K562 (cell line): ENCODE data around the gene SMIM10. TPM values are rescaled to one million over a fixed set of nuclear protein-coding genes. Genes with fewer than 3 reads are reported as not detected.
"Not testable (repeated sequence)": the region's sequence is repeated elsewhere in the genome, so short reads cannot be mapped to it uniquely, and the experiment has no call there.

Experiments used
- ATAC-seq: fragments of 200-7000 bp; cut with Tn5 transposase; 3 replicates; pipeline ENCODE4 v1.9.1; 2020; ENCODE audit warnings: moderate library complexity
- BruUV-seq: library from RNA; stranded (reverse); fragments of 400-500 nt; replicated peaks from 2 replicates; lab custom pipeline; 2021; lab: Mats Ljungman, UMichigan
- CTCF ChIA-PET: fragments of 300-600 bp; formaldehyde crosslinking; extraction: SDS; loops from one replicate; lab custom pipeline; 2021; ENCODE audit warnings: low intra/inter-chr PET ratio; lab: Yijun Ruan, JAX
- POLR2A ChIA-PET: fragments of 300-600, 350-650 bp; sonication (Branson Sonifier 250); formaldehyde crosslinking; extraction: SDS; loops from one replicate; lab custom pipeline; 2021; ENCODE audit warnings: antibody characterized with exemption, inconsistent platforms; lab: Yijun Ruan, JAX
- DNase-seq, 4 experiments: peaks; one replicate each; pipeline versions ENCODE4 v3.0.0 to v3.0.0-alpha.2; 2011 to 2018; ENCODE audit warnings: low spot score in 3 of 4, mixed read lengths in 3 of 4; ENCODE audit errors: extremely low read depth in 1 of 4
- FAIRE-seq: peaks from 2 replicates; lab custom pipeline; 2011; peaks lifted over from hg19 to GRCh38; lab: Jason Lieb, UNC
- H2AFZ ChIP-seq: 2 replicates; pipeline ENCODE4 v1.6.0; 2011; ENCODE audit warnings: low read depth, low read length, control low read depth, inconsistent platforms
- H3K27ac ChIP-seq: fragments of 200-600 bp; 3 replicates; pipeline ENCODE4 v1.8.0; 2011; ENCODE audit warnings: low read depth, mild to moderate bottlenecking, control low read depth, inconsistent platforms, low read length, moderate library complexity, mixed read lengths; ENCODE audit errors: extremely low read depth
- H3K27me3 ChIP-seq, 2 experiments: fragments of 300-600 bp in 1 of 2; 2 replicates in 1 of 2; 3 replicates in 1 of 2; pipeline versions ENCODE4 v1.6.0 to v1.8.0; 2011; ENCODE audit warnings: inconsistent platforms in 2 of 2, low read length in 2 of 2, mild to moderate bottlenecking in 1 of 2, mixed read lengths in 1 of 2, moderate library complexity in 1 of 2; ENCODE audit not compliant: control insufficient read depth in 2 of 2, insufficient read depth in 2 of 2
- H3K36me3 ChIP-seq: fragments of 300-600 bp; 3 replicates; pipeline ENCODE4 v1.8.0; 2011; ENCODE audit warnings: mild to moderate bottlenecking, low read length, inconsistent platforms; ENCODE audit not compliant: control insufficient read depth, insufficient read depth
- H3K4me1 ChIP-seq, 2 experiments: fragments of 200-600 bp in 1 of 2; replicated peaks in 1 of 2; 2 replicates in 1 of 2; 3 replicates in 1 of 2; pipeline versions ENCODE4 v1.5.1 to v1.8.0; 2011; ENCODE audit warnings: inconsistent platforms in 2 of 2, low read length in 2 of 2, mild to moderate bottlenecking in 1 of 2, mixed read lengths in 1 of 2, moderate library complexity in 1 of 2; ENCODE audit not compliant: control insufficient read depth in 2 of 2, insufficient read depth in 2 of 2
- H3K4me2 ChIP-seq: 2 replicates; pipeline ENCODE4 v1.6.1; 2011; ENCODE audit warnings: low read length, control low read depth, inconsistent platforms, mixed read lengths; ENCODE audit not compliant: insufficient read depth
- H3K4me3 ChIP-seq: fragments of 200-600 bp; sonication (generic), shearing (Covaris generic); 2 replicates; pipeline ENCODE4 v1.5.1; 2016; ENCODE audit warnings: control low read depth, inconsistent platforms
- H3K79me2 ChIP-seq: fragments of 200-600 bp; 3 replicates; pipeline ENCODE4 v1.8.0; 2011; ENCODE audit warnings: low read length, inconsistent platforms; ENCODE audit not compliant: control insufficient read depth, insufficient read depth
- H3K9ac ChIP-seq, 2 experiments: 2 replicates each; pipeline versions ENCODE4 v1.6.0 to v1.6.1; 2011; ENCODE audit warnings: low read depth in 2 of 2, low read length in 2 of 2, control low read depth in 1 of 2, inconsistent platforms in 1 of 2, mild to moderate bottlenecking in 1 of 2, mixed read lengths in 1 of 2; ENCODE audit not compliant: insufficient read depth in 1 of 2
- H3K9me1 ChIP-seq: one replicate; pipeline ENCODE4 v1.6.0; 2011; ENCODE audit warnings: inconsistent platforms, mild to moderate bottlenecking, low read length, moderate library complexity; ENCODE audit not compliant: control insufficient read depth, insufficient read depth
- H3K9me3 ChIP-seq: replicated peaks from 2 replicates; pipeline ENCODE4 v1.5.1; 2011; ENCODE audit warnings: low read depth, low read length, inconsistent platforms; ENCODE audit not compliant: control insufficient read depth, insufficient read depth
- H4K20me1 ChIP-seq: replicated peaks from 2 replicates; pipeline ENCODE4 v1.6.1; 2011; ENCODE audit warnings: low read length, inconsistent platforms, mixed read lengths; ENCODE audit not compliant: control insufficient read depth, insufficient read depth
- ZBTB40 ChIP-seq, 2 experiments: fragments of 450-650 bp in 1 of 2; sonication (generic) in 1 of 2; formaldehyde crosslinking in 1 of 2; IDR thresholded peaks; 2 replicates each; pipeline versions ENCODE4 v1.7.1 to v1.9.0; 2016 to 2022; ENCODE audit warnings: inconsistent platforms in 1 of 2, mild to moderate bottlenecking in 1 of 2, missing genetic modification reagents in 1 of 2
- WGBS: fragments of 100-300 bp; shearing (Covaris generic); methylation state at CpG from one replicate; pipeline ENCODE4 v1.1.6; 2016; ENCODE audit warnings: low coverage, mixed read lengths; ENCODE audit not compliant: insufficient coverage; ENCODE audit errors: missing lambda C conversion rate; 5-methylcytosine and 5-hydroxymethylcytosine counted together
- in situ Hi-C: fragments of 300-500 bp; cut with MboI; formaldehyde crosslinking; loops from 4 replicates; pipeline ENCODE4 v1.15.0; 2018; ENCODE audit warnings: inconsistent platforms, mixed read lengths
- intact Hi-C: fragments of 100-400 bp; cut with micrococcal nuclease; formaldehyde crosslinking; loops from 2 replicates; pipeline ENCODE4 v1.14.2; 2022
- polyA plus RNA-seq, 8 experiments: library from polyadenylated mRNA; depleted of rRNA in 4 of 8; stranded (reverse) in 5 of 8; unstranded in 3 of 8; fragments of >200 nt; fragmentation: Nextera tagmentation in 2 of 8; fragmentation: Illumina TruSeq in 1 of 8; extraction: Ambion mirVana in 2 of 8; extraction: Trizol in 1 of 8; gene quantifications; 2 replicates each; pipeline versions ENCODE4 v1.2.1 to v1.2.3, GENCODE V29; 2011 to 2014; ENCODE audit warnings: inconsistent platforms in 1 of 8, missing spikeins in 1 of 8
- total RNA-seq, 7 experiments: library from RNA; depleted of rRNA in 6 of 7; stranded (reverse); fragments of >200 nt in 6 of 7; fragmentation: Illumina TruSeq in 2 of 7; extraction: Trizol in 2 of 7; gene quantifications; 2 replicates each; pipeline versions ENCODE4 v1.2.1 to v1.2.3, GENCODE V29; 2011 to 2021; ENCODE audit warnings: low replicate concordance in 1 of 7

The SMIM10 gene
- total and polyA plus RNA-seq, 9 of the 15 experiments (the other 6 are each of a cell fraction or from before 2014, with no cell fraction given): 2.1 to 25.3 (median 16.4) TPM

GRCh38 chrX:134990801-134991481, at the start of gene SMIM10 (continued):
- TF ChIP-seq ZBTB40 (IDR thresholded peaks at IDR 0.05): no peak
- no peak for TF ChIP-seq ZBTB40 (CRISPR knock-in tag; IDR thresholded peaks at IDR 0.05)
- TF ChIP-seq, all 486 proteins: peak for 106

- H3K36me3 ChIP-seq, H3K4me3 ChIP-seq, H3K4me1 ChIP-seq, CTCF ChIA-PET, BruUV-seq, H3K9me3 ChIP-seq, H3K9me1 ChIP-seq, intact Hi-C loops, H4K20me1 ChIP-seq, H3K79me2 ChIP-seq, in situ Hi-C loops, H2AFZ ChIP-seq, POLR2A ChIA-PET, H3K27ac ChIP-seq, H3K27me3 ChIP-seq, DNase-seq, FAIRE-seq, H3K4me2 ChIP-seq, ATAC-seq, H3K9ac ChIP-seq: not testable (repeated sequence)
- WGBS: 8% methylated on average over 5 of the region's 6 CpGs
Measured at GRCh38 chrX:134946364-134946763, 44.4 kb upstream of the SMIM10 start.
